K562 (cell line): ENCODE data around the gene AHCYL2. TPM values are rescaled to one million over a fixed set of nuclear protein-coding genes. Genes with fewer than 3 reads are reported as not detected.

Source experiments
- ATAC-seq: fragments of 200-7000 bp; cut with Tn5 transposase; 3 replicates; pipeline ENCODE4 v1.9.1; 2020; ENCODE audit warnings: moderate library complexity
- BruUV-seq: library from RNA; stranded (reverse); fragments of 400-500 nt; replicated peaks from 2 replicates; lab custom pipeline; 2021; lab: Mats Ljungman, UMichigan
- CTCF ChIA-PET: fragments of 300-600 bp; formaldehyde crosslinking; extraction: SDS; loops from one replicate; lab custom pipeline; 2021; ENCODE audit warnings: low intra/inter-chr PET ratio; lab: Yijun Ruan, JAX
- POLR2A ChIA-PET: fragments of 300-600, 350-650 bp; sonication (Branson Sonifier 250); formaldehyde crosslinking; extraction: SDS; loops from one replicate; lab custom pipeline; 2021; ENCODE audit warnings: antibody characterized with exemption, inconsistent platforms; lab: Yijun Ruan, JAX
- DNase-seq, 4 experiments: peaks; one replicate each; pipeline versions ENCODE4 v3.0.0 to v3.0.0-alpha.2; 2011 to 2018; ENCODE audit warnings: low spot score in 3 of 4, mixed read lengths in 3 of 4; ENCODE audit errors: extremely low read depth in 1 of 4
- FAIRE-seq: peaks from 2 replicates; lab custom pipeline; 2011; peaks lifted over from hg19 to GRCh38; lab: Jason Lieb, UNC
- H2AFZ ChIP-seq: 2 replicates; pipeline ENCODE4 v1.6.0; 2011; ENCODE audit warnings: low read depth, low read length, control low read depth, inconsistent platforms
- H3K27ac ChIP-seq: fragments of 200-600 bp; 3 replicates; pipeline ENCODE4 v1.8.0; 2011; ENCODE audit warnings: low read depth, mild to moderate bottlenecking, control low read depth, inconsistent platforms, low read length, moderate library complexity, mixed read lengths; ENCODE audit errors: extremely low read depth
- H3K27me3 ChIP-seq, 2 experiments: fragments of 300-600 bp in 1 of 2; 2 replicates in 1 of 2; 3 replicates in 1 of 2; pipeline versions ENCODE4 v1.6.0 to v1.8.0; 2011; ENCODE audit warnings: inconsistent platforms in 2 of 2, low read length in 2 of 2, mild to moderate bottlenecking in 1 of 2, mixed read lengths in 1 of 2, moderate library complexity in 1 of 2; ENCODE audit not compliant: control insufficient read depth in 2 of 2, insufficient read depth in 2 of 2
- H3K36me3 ChIP-seq: fragments of 300-600 bp; 3 replicates; pipeline ENCODE4 v1.8.0; 2011; ENCODE audit warnings: mild to moderate bottlenecking, low read length, inconsistent platforms; ENCODE audit not compliant: control insufficient read depth, insufficient read depth
- H3K4me1 ChIP-seq, 2 experiments: fragments of 200-600 bp in 1 of 2; replicated peaks in 1 of 2; 2 replicates in 1 of 2; 3 replicates in 1 of 2; pipeline versions ENCODE4 v1.5.1 to v1.8.0; 2011; ENCODE audit warnings: inconsistent platforms in 2 of 2, low read length in 2 of 2, mild to moderate bottlenecking in 1 of 2, mixed read lengths in 1 of 2, moderate library complexity in 1 of 2; ENCODE audit not compliant: control insufficient read depth in 2 of 2, insufficient read depth in 2 of 2
- H3K4me2 ChIP-seq: 2 replicates; pipeline ENCODE4 v1.6.1; 2011; ENCODE audit warnings: low read length, control low read depth, inconsistent platforms, mixed read lengths; ENCODE audit not compliant: insufficient read depth
- H3K4me3 ChIP-seq: fragments of 200-600 bp; sonication (generic), shearing (Covaris generic); 2 replicates; pipeline ENCODE4 v1.5.1; 2016; ENCODE audit warnings: control low read depth, inconsistent platforms
- H3K79me2 ChIP-seq: fragments of 200-600 bp; 3 replicates; pipeline ENCODE4 v1.8.0; 2011; ENCODE audit warnings: low read length, inconsistent platforms; ENCODE audit not compliant: control insufficient read depth, insufficient read depth
- H3K9ac ChIP-seq, 2 experiments: 2 replicates each; pipeline versions ENCODE4 v1.6.0 to v1.6.1; 2011; ENCODE audit warnings: low read depth in 2 of 2, low read length in 2 of 2, control low read depth in 1 of 2, inconsistent platforms in 1 of 2, mild to moderate bottlenecking in 1 of 2, mixed read lengths in 1 of 2; ENCODE audit not compliant: insufficient read depth in 1 of 2
- H3K9me1 ChIP-seq: one replicate; pipeline ENCODE4 v1.6.0; 2011; ENCODE audit warnings: inconsistent platforms, mild to moderate bottlenecking, low read length, moderate library complexity; ENCODE audit not compliant: control insufficient read depth, insufficient read depth
- H3K9me3 ChIP-seq: replicated peaks from 2 replicates; pipeline ENCODE4 v1.5.1; 2011; ENCODE audit warnings: low read depth, low read length, inconsistent platforms; ENCODE audit not compliant: control insufficient read depth, insufficient read depth
- H4K20me1 ChIP-seq: replicated peaks from 2 replicates; pipeline ENCODE4 v1.6.1; 2011; ENCODE audit warnings: low read length, inconsistent platforms, mixed read lengths; ENCODE audit not compliant: control insufficient read depth, insufficient read depth
- CBX8 ChIP-seq: fragments of 200-600 bp; sonication (generic); IDR thresholded peaks from 2 replicates; pipeline ENCODE4 v1.6.1; 2012; ENCODE audit warnings: borderline replicate concordance, mixed run types, low read depth, mild to moderate bottlenecking, moderate library complexity, mixed read lengths, low read length, control low read depth, inconsistent platforms; ENCODE audit not compliant: poor library complexity, severe bottlenecking; ENCODE audit errors: extremely low read depth
- FOS ChIP-seq: IDR thresholded peaks from 3 replicates; pipeline ENCODE4 v1.6.1; 2011; ENCODE audit not compliant: insufficient read length; ENCODE audit errors: extremely low read depth
- TCF7L2 ChIP-seq: fragments of 150-350 bp; IDR thresholded peaks from 2 replicates; pipeline ENCODE4 v1.6.1; 2016; ENCODE audit warnings: low read depth, mild to moderate bottlenecking, low read length, moderate library complexity
- ZFP1 ChIP-seq: fragments of 450-650 bp; formaldehyde crosslinking; IDR thresholded peaks from 2 replicates; pipeline ENCODE4 v1.4.0; 2020; ENCODE audit warnings: mild to moderate bottlenecking, mixed read lengths
- ZKSCAN1 ChIP-seq: fragments of 150-350 bp; IDR thresholded peaks from 2 replicates; pipeline ENCODE4 v1.6.1; 2016; ENCODE audit warnings: low read depth, low read length
- ZNF121 ChIP-seq: sonication (generic); formaldehyde crosslinking; conservative IDR thresholded peaks from 2 replicates; pipeline ENCODE4 v1.8.0; 2022; ENCODE audit warnings: missing genetic modification reagents
- WGBS: fragments of 100-300 bp; shearing (Covaris generic); methylation state at CpG from one replicate; pipeline ENCODE4 v1.1.6; 2016; ENCODE audit warnings: low coverage, mixed read lengths; ENCODE audit not compliant: insufficient coverage; ENCODE audit errors: missing lambda C conversion rate; 5-methylcytosine and 5-hydroxymethylcytosine counted together
- in situ Hi-C: fragments of 300-500 bp; cut with MboI; formaldehyde crosslinking; loops from 4 replicates; pipeline ENCODE4 v1.15.0; 2018; ENCODE audit warnings: inconsistent platforms, mixed read lengths
- intact Hi-C: fragments of 100-400 bp; cut with micrococcal nuclease; formaldehyde crosslinking; loops from 2 replicates; pipeline ENCODE4 v1.14.2; 2022
- polyA plus RNA-seq, 8 experiments: library from polyadenylated mRNA; depleted of rRNA in 4 of 8; stranded (reverse) in 5 of 8; unstranded in 3 of 8; fragments of >200 nt; fragmentation: Nextera tagmentation in 2 of 8; fragmentation: Illumina TruSeq in 1 of 8; extraction: Ambion mirVana in 2 of 8; extraction: Trizol in 1 of 8; gene quantifications; 2 replicates each; pipeline versions ENCODE4 v1.2.1 to v1.2.3, GENCODE V29; 2011 to 2014; ENCODE audit warnings: inconsistent platforms in 1 of 8, missing spikeins in 1 of 8
- total RNA-seq, 7 experiments: library from RNA; depleted of rRNA in 6 of 7; stranded (reverse); fragments of >200 nt in 6 of 7; fragmentation: Illumina TruSeq in 2 of 7; extraction: Trizol in 2 of 7; gene quantifications; 2 replicates each; pipeline versions ENCODE4 v1.2.1 to v1.2.3, GENCODE V29; 2011 to 2021; ENCODE audit warnings: low replicate concordance in 1 of 7

The AHCYL2 gene
- total and polyA plus RNA-seq, 9 of the 15 experiments (the other 6 are each of a cell fraction or from before 2014, with no cell fraction given) = 0.93 to 10.5 (median 5.2) TPM

DNA sequence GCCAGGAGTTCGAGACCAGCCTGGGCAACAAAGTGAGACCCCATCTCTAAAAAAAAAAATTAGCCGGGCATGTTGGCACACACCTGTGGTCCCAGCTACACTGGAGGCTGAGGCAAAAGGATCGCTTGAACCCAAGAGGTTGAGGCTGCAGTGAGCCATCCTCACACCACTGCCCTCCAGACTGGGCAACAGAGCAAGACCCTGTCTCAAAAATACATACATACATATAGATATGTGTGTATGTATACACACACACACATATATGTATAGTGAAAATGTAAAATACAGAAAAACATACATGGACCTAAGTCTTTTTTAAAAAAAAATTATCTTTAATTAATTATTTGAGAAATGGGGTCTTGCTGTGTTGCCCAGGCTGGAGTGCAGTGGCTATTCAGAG lies 30.9 kb upstream of the AHCYL2 start:
- FAIRE-seq (no peak), DNase-seq (no peak)
- POLR2A ChIA-PET = interaction anchor here (0.6 kb wide), 2 partner anchors 95 to 751 kb away, joined by 3 read pairs; no protein-coding TSS in a partner anchor
- Histone ChIP-seq H3K4me2 (no peak overlapping the region), H3K9me1 (no peaks in the 10 kb centered on the region), H3K4me1 (peaks cover 0 to 5% of the 10 kb centered on the region in 2 experiments; a peak in 1 of 5 replicates), H3K79me2 (no peaks in the 10 kb centered on the region), H3K4me3 (no peak overlapping the region)
- CTCF ChIA-PET = no interaction called here
- no peak for TF ChIP-seq ZFP1 (CRISPR knock-in tag)
- TF ChIP-seq ZKSCAN1 = no peak
- TF ChIP-seq ZNF121 (CRISPR knock-in tag) = peak; percentile 91
- TF ChIP-seq TCF7L2 = no peak
- TF ChIP-seq, all 486 proteins: peak for 1
- Histone ChIP-seq H3K9ac (no peak overlapping the region), H3K27ac (no peak overlapping the region), H3K27me3 (peaks cover 43 to 50% of the 10 kb centered on the region in 2 experiments; a peak in 4 of 5 replicates), H3K36me3 (no peaks in the 10 kb centered on the region), H2AFZ (no peak overlapping the region), H3K9me3 (no peaks in the 10 kb centered on the region), H4K20me1 (no peaks in the 10 kb centered on the region)
- no TSS peak for BruUV-seq
- intact Hi-C loops = loop anchor here (5.0 kb wide), 1 partner anchor 82 kb away; no protein-coding TSS in a partner anchor
- ATAC-seq = no peak
- 6% methylated on average over 3 of the region's 3 CpGs for WGBS
- in situ Hi-C loops = no loop called here

DNA sequence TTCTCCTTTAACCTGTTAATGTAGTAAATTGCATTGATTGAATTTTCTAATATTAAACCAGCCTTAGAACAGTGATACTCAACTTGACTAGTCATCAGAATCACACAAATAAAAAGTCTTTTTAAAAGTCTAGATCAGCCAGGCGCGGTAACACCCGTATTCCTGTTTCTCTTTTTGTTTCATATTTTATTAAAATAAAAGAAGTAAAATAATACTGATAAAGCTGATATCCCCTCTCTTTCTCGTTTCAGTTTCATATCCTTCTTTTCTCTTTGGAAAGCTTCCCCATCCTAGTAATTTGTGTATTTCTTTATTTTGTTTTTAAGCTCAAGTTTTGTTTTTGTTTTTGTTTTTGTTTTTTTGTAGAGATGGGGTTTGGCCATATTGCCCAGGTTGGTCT lies 27.1 kb upstream of the AHCYL2 start:
- BruUV-seq = no TSS peak
- H3K79me2 ChIP-seq = no peaks in the 10 kb centered on the region
- H3K9me3 ChIP-seq = no peaks in the 10 kb centered on the region
- no peak for ATAC-seq
- H3K4me3 ChIP-seq = no peak overlapping the region
- no peaks in the 10 kb centered on the region for H4K20me1 ChIP-seq
- no peak overlapping the region for H3K9ac ChIP-seq
- H3K27ac ChIP-seq = no peak overlapping the region
- CTCF ChIA-PET = no interaction called here
- 35% methylated on average over 4 of the region's 4 CpGs for WGBS
- in situ Hi-C loops = no loop called here
- H3K9me1 ChIP-seq = no peaks in the 10 kb centered on the region
- H3K27me3 ChIP-seq = peaks cover 40 to 45% of the 10 kb centered on the region in 2 experiments
- H3K4me1 ChIP-seq = no peaks in the 10 kb centered on the region
- no peak for DNase-seq
- H3K36me3 ChIP-seq = no peaks in the 10 kb centered on the region
- H2AFZ ChIP-seq = no peak overlapping the region
- TF ChIP-seq FOS = no peak
- peak; percentile 47 for TF ChIP-seq CBX8
- TF ChIP-seq, all 486 proteins: peak for 1
- intact Hi-C loops = no loop called here
- no peak overlapping the region for H3K4me2 ChIP-seq
- no peak for FAIRE-seq
- POLR2A ChIA-PET = interaction anchor here (0.5 to 1.1 kb wide), 3 partner anchors 9 to 190 kb away, joined by 3 to 4 read pairs (median 3); no protein-coding TSS in a partner anchor
